Mesenchymal stem cell (in vitro differentiated cells and primary cell): ENCODE results near the gene CAMSAP3.
A peak's percentile ranks its signal among the peaks of the same experiment; 100 is the strongest.

Experiments used
- DNase-seq: peaks from one replicate; pipeline ENCODE4 v3.0.0-alpha.2; 2013
- H2AFZ ChIP-seq: one replicate; pipeline ENCODE4 v1.6.1; 2013; ENCODE audit warnings: low read depth, mild to moderate bottlenecking, control low read depth, inconsistent platforms, low read length, moderate library complexity
- H2AK5ac ChIP-seq: 2 replicates; pipeline ENCODE4 v1.6.1; 2013; ENCODE audit warnings: low read length, moderate library complexity, mild to moderate bottlenecking, inconsistent platforms; ENCODE audit not compliant: severe bottlenecking
- H2BK120ac ChIP-seq: one replicate; pipeline ENCODE4 v1.6.1; 2013; ENCODE audit warnings: low read depth, mild to moderate bottlenecking, inconsistent platforms, low read length, moderate library complexity
- H2BK12ac ChIP-seq, 2 experiments: one replicate each; pipeline ENCODE4 v1.6.1; 2013; ENCODE audit warnings: inconsistent platforms in 2 of 2, low read length in 2 of 2, mild to moderate bottlenecking in 2 of 2, moderate library complexity in 2 of 2, control low read depth in 1 of 2
- H2BK15ac ChIP-seq: one replicate; pipeline ENCODE4 v1.6.1; 2013; ENCODE audit warnings: mild to moderate bottlenecking, low read depth, inconsistent platforms; ENCODE audit not compliant: poor library complexity, severe bottlenecking
- H2BK5ac ChIP-seq: 2 replicates; pipeline ENCODE4 v1.6.1; 2013; ENCODE audit warnings: low read depth, mild to moderate bottlenecking, low read length, control low read depth, inconsistent platforms; ENCODE audit not compliant: poor library complexity, severe bottlenecking
- H3K14ac ChIP-seq, 2 experiments: one replicate each; pipeline ENCODE4 v1.6.1; 2013; ENCODE audit warnings: inconsistent platforms in 2 of 2, low read length in 2 of 2, control low read depth in 1 of 2, mild to moderate bottlenecking in 1 of 2, moderate library complexity in 1 of 2
- H3K18ac ChIP-seq, 2 experiments: one replicate each; pipeline ENCODE4 v1.6.1; 2013; ENCODE audit warnings: inconsistent platforms in 2 of 2, low read length in 2 of 2, control low read depth in 1 of 2, low read depth in 1 of 2, mild to moderate bottlenecking in 1 of 2
- H3K23ac ChIP-seq, 2 experiments: one replicate each; pipeline ENCODE4 v1.6.1; 2013; ENCODE audit warnings: inconsistent platforms in 2 of 2, low read length in 2 of 2, mild to moderate bottlenecking in 2 of 2, moderate library complexity in 2 of 2, control low read depth in 1 of 2
- H3K27ac ChIP-seq: 2 replicates; pipeline ENCODE4 v1.5.1; 2013; ENCODE audit warnings: mild to moderate bottlenecking, moderate library complexity, low read length, control low read depth, inconsistent platforms; ENCODE audit not compliant: poor library complexity, severe bottlenecking
- H3K27me3 ChIP-seq, 2 experiments: 2 replicates each; pipeline versions ENCODE4 v1.6.1 to v1.7.0; 2013; ENCODE audit warnings: low read length in 2 of 2, mild to moderate bottlenecking in 2 of 2, moderate library complexity in 2 of 2, control low read depth in 1 of 2, inconsistent platforms in 1 of 2; ENCODE audit not compliant: control insufficient read depth in 1 of 2, insufficient read depth in 1 of 2
- H3K36me3 ChIP-seq, 2 experiments: 2 replicates each; pipeline versions ENCODE4 v1.6.1 to v1.7.0; 2013; ENCODE audit warnings: low read length in 2 of 2, control low read depth in 1 of 2, inconsistent platforms in 1 of 2, low read depth in 1 of 2, mild to moderate bottlenecking in 1 of 2; ENCODE audit not compliant: insufficient read depth in 2 of 2, control insufficient read depth in 1 of 2
- H3K4ac ChIP-seq, 2 experiments: one replicate each; pipeline ENCODE4 v1.6.1; 2013; ENCODE audit warnings: inconsistent platforms in 2 of 2, low read length in 2 of 2, mild to moderate bottlenecking in 2 of 2, moderate library complexity in 2 of 2, control low read depth in 1 of 2, low read depth in 1 of 2
- H3K4me1 ChIP-seq: 2 replicates; pipeline ENCODE4 v1.6.1; 2013; ENCODE audit warnings: low read depth, low read length, control low read depth; ENCODE audit not compliant: control insufficient read depth, insufficient read depth
- H3K4me2 ChIP-seq: 2 replicates; pipeline ENCODE4 v1.6.1; 2013; ENCODE audit warnings: low read length, mild to moderate bottlenecking, inconsistent platforms; ENCODE audit not compliant: poor library complexity, severe bottlenecking
- H3K4me3 ChIP-seq, 2 experiments: 2 replicates each; pipeline versions ENCODE4 v1.5.1 to v1.7.0; 2013; ENCODE audit warnings: low read length in 2 of 2, mild to moderate bottlenecking in 2 of 2, control low read depth in 1 of 2, low read depth in 1 of 2; ENCODE audit not compliant: insufficient read depth in 1 of 2
- H3K79me1 ChIP-seq: replicated peaks from 2 replicates; pipeline ENCODE4 v1.6.1; 2013; ENCODE audit warnings: mild to moderate bottlenecking, control low read depth, low read length, inconsistent platforms; ENCODE audit not compliant: poor library complexity, severe bottlenecking
- H3K9ac ChIP-seq: 2 replicates; pipeline ENCODE4 v1.7.0; 2013; ENCODE audit warnings: mild to moderate bottlenecking, low read length, moderate library complexity
- H3K9me3 ChIP-seq: 2 replicates; pipeline ENCODE4 v1.7.0; 2013; ENCODE audit warnings: mild to moderate bottlenecking, low read length; ENCODE audit not compliant: control insufficient read depth
- H4K8ac ChIP-seq: one replicate; pipeline ENCODE4 v1.6.1; 2013; ENCODE audit warnings: inconsistent platforms, mild to moderate bottlenecking, low read length, moderate library complexity
- H4K91ac ChIP-seq: one replicate; pipeline ENCODE4 v1.6.1; 2013; ENCODE audit warnings: mild to moderate bottlenecking, low read length, inconsistent platforms
- WGBS: methylation state at CpG from one replicate; pipeline ENCODE4 v1.1.7; 2013; ENCODE audit warnings: mixed read lengths; 5-methylcytosine and 5-hydroxymethylcytosine counted together

Gene CAMSAP3

DNA sequence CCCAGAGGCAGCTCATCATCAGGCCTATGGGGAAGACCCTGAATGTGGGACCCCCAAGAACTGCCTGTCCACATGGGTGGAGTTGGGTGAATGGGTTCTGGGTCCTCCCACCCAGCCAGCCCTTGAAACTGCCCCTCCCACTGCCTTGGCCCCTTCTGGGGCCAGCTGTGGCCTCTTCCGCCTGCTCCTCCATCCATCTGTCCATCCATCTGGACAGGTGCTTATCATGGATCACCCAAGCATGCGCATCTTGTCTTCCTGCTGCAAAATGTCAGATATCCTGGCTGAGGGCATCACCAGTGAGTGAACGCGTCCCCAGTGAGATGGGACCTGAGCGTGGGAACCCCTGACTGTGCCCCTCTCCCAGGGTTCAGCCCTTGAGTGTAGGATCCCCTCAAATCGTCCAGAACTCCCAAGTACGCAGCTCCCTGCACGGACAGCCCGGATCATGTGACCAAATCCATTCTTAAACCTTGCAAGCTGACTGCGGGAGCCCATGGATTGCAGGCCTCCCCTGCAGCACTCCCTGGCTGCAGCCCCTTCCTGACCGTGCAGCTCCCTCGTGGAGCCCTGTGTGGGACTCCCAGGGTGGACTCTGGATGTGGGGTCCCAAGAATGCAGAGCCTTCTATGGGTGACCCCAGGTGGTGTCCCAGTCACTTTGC, 43.3 kb downstream of the CAMSAP3 start:
- Histone ChIP-seq H2AFZ (no peak overlapping the region), H3K14ac (no peak overlapping the region), H2BK12ac (no peak overlapping the region), H3K4me1 (peaks cover 20% of the 10 kb centered on the region), H3K9me3 (no peaks in the 10 kb centered on the region), H3K23ac (no peak overlapping the region), H4K8ac (no peak overlapping the region), H3K4me2 (no peak overlapping the region), H2BK5ac (no peak overlapping the region), H4K91ac (no peak overlapping the region), H3K27ac (no peak overlapping the region), H2BK120ac (no peak overlapping the region), H3K79me1 (peaks cover 15% of the 10 kb centered on the region), H3K18ac (no peak overlapping the region), H2BK15ac (no peak overlapping the region), H3K9ac (no peak overlapping the region), H3K27me3 (peaks cover 0 to 42% of the 10 kb centered on the region in 2 experiments), H3K36me3 (peaks cover 0 to 41% of the 10 kb centered on the region in 2 experiments), H2AK5ac (no peak overlapping the region), H3K4me3 (no peak overlapping the region), H3K4ac (no peak overlapping the region)
- no peak for DNase-seq
- WGBS, result 93% methylated on average over 12 of the region's 12 CpGs

DNA sequence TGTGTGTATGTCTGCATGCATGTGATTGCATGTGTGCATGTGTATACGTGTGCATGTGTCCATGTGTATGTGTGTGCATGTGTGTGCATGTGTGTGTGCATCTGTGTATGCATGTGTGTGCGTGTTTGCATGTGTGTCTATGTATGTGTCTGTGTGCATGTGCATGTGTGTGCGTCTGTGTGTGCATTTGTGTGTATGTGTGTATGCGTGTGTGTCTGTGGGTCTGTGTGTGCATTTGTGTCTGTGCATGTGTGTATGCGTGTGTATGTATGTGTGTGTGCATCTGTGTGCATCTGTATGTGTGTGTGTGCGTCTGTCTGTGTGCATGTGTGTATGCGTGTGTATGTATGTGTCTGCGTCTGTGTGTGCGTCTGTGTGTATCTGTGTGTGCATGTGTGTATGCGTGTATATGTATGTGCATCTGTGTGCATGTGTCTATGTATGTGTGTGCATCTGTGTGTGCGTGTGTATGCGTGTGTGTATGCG, 44.2 kb downstream of the CAMSAP3 start:
- 92% methylated on average over 13 of the region's 13 CpGs for WGBS
- Histone ChIP-seq H3K9me3 (no peaks in the 10 kb centered on the region), H3K4me3 (no peak overlapping the region), H3K27me3 (peaks cover 0 to 41% of the 10 kb centered on the region in 2 experiments), H3K36me3 (peaks cover 0 to 49% of the 10 kb centered on the region in 2 experiments), H4K91ac (peak overlapping the region; percentile 9), H3K27ac (no peak overlapping the region), H3K79me1 (peaks cover 14% of the 10 kb centered on the region), H3K4me2 (no peak overlapping the region), H2BK5ac (no peak overlapping the region), H3K23ac (no peak overlapping the region), H3K14ac (no peak overlapping the region), H2AFZ (no peak overlapping the region), H3K4me1 (peaks cover 20% of the 10 kb centered on the region), H4K8ac (no peak overlapping the region), H3K9ac (no peak overlapping the region), H3K4ac (no peak overlapping the region), H2BK12ac (no peak overlapping the region), H2AK5ac (no peak overlapping the region), H2BK120ac (no peak overlapping the region), H2BK15ac (no peak overlapping the region), H3K18ac (no peak overlapping the region)
- DNase-seq, result no peak

DNA sequence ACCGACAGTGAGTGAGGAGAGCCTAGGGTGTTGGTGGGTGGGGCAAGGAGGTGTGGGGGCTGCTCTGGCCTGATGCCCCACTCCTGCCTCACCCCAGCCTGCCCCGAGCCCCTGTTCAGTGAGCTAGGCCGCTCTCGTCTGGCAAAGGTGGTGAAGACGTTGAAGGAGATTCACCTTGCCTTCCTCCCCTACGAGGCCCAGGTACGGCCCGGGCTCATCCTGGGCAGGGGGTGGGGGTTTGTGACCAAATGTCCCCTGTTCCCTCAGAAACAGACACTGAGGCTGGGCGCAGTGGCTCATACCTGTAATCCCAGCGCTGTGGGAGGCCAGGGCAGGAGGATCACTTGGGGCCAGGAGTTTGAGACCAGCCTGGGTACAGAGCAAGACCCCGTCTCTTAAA, 45.1 kb downstream of the CAMSAP3 start:
- H4K8ac ChIP-seq, result no peak overlapping the region
- WGBS, result 93% methylated on average over 11 of the region's 11 CpGs
- no peak overlapping the region for H3K4me2 ChIP-seq

DNA sequence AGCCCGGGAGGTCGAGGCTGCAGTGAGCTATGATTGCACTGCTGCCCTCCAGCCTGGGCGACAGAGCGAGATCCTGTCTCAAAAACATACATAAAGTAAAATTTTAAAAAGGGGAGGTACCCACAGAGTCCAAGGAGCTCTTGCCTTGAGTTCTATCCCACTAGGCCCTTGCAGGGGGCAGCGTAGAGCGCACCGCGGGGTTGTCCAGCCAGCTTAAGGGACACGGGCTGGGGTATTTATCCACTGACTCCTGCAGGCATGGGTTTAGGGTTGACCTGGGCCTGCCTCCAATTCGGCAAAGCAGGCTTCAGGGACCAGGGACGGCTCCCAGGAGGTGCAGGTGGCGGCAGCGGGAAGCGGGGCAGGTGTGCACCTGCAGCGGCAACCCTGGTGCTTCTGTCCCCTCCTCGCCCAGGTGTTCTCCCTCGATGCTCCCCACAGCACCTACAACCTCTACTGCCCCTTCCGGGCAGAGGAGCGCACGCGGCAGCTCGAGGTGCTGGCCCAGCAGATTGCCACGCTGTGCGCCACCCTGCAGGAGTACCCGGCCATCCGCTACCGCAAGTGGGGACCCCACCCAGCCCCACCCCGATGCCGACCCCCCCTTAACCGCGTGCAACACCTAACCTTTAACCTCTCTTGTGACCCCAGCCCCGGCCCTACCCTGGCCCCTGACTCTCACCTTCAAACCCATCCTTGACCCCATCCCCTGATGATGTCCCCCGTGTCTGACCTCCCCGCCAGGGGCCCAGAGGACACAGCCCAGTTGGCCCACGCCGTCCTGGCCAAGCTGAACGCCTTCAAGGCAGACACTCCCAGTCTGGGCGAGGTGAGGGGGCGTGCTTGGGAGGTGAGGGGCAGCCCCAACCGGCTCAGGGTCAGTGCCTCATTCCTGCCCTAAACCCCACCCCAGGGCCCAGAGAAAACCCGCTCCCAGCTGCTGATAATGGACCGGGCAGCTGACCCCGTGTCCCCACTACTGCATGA, 45.9 kb downstream of the CAMSAP3 start:
- no peak overlapping the region for H3K9ac ChIP-seq
- H3K4me3 ChIP-seq, result no peak overlapping the region
- no peak for DNase-seq
- H4K8ac ChIP-seq, result no peak overlapping the region
- no peak overlapping the region for H3K18ac ChIP-seq
- no peak overlapping the region for H2BK5ac ChIP-seq
- H3K4me2 ChIP-seq, result no peak overlapping the region
- H3K14ac ChIP-seq, result no peak overlapping the region
- peaks cover 15% of the 10 kb centered on the region for H3K4me1 ChIP-seq
- peaks cover 0 to 63% of the 10 kb centered on the region in 2 experiments for H3K36me3 ChIP-seq
- H2BK12ac ChIP-seq, result no peak overlapping the region
- no peak overlapping the region for H2BK120ac ChIP-seq
- no peak overlapping the region for H4K91ac ChIP-seq
- no peak overlapping the region for H3K4ac ChIP-seq
- no peak overlapping the region for H3K23ac ChIP-seq
- no peak overlapping the region for H2AK5ac ChIP-seq
- H3K9me3 ChIP-seq, result no peaks in the 10 kb centered on the region
- peaks cover 0 to 39% of the 10 kb centered on the region in 2 experiments for H3K27me3 ChIP-seq
- H3K79me1 ChIP-seq, result peaks cover 12% of the 10 kb centered on the region
- no peak overlapping the region for H3K27ac ChIP-seq
- 89% methylated on average over 40 of the region's 43 CpGs for WGBS
- H2AFZ ChIP-seq, result no peak overlapping the region
- H2BK15ac ChIP-seq, result no peak overlapping the region

More for the DNA sequence above, 45.1 kb downstream of the CAMSAP3 start:
- peaks cover 20% of the 10 kb centered on the region for H3K4me1 ChIP-seq
- H3K9ac ChIP-seq, result no peak overlapping the region
- H3K4me3 ChIP-seq, result no peak overlapping the region
- no peak for DNase-seq
- H3K27ac ChIP-seq, result no peak overlapping the region
- H3K27me3 ChIP-seq, result peaks cover 0 to 40% of the 10 kb centered on the region in 2 experiments
- H2AFZ ChIP-seq, result no peak overlapping the region
- H3K4ac ChIP-seq, result peak overlapping the region in 1 of 2 experiments; percentile 9
- no peak overlapping the region for H3K23ac ChIP-seq
- no peaks in the 10 kb centered on the region for H3K9me3 ChIP-seq
- H2BK15ac ChIP-seq, result no peak overlapping the region
- H3K18ac ChIP-seq, result no peak overlapping the region
- no peak overlapping the region for H2BK5ac ChIP-seq
- H3K36me3 ChIP-seq, result peaks cover 0 to 56% of the 10 kb centered on the region in 2 experiments
- peaks cover 14% of the 10 kb centered on the region for H3K79me1 ChIP-seq
- no peak overlapping the region for H2BK120ac ChIP-seq
- H3K14ac ChIP-seq, result no peak overlapping the region
- H2AK5ac ChIP-seq, result no peak overlapping the region
- H2BK12ac ChIP-seq, result no peak overlapping the region
- no peak overlapping the region for H4K91ac ChIP-seq
